OCI-LY3 (cell line): Measurements from ENCODE around the gene FOXG1.
A peak's percentile ranks its signal among the peaks of the same experiment; 100 is the strongest.

ENCODE experiments used
- H2AFZ ChIP-seq: fragments of 200-600, 300-600 bp; shearing (Covaris generic); 2 replicates; pipeline ENCODE4 v1.6.0; 2014; ENCODE audit warnings: antibody characterized with exemption, low read depth, low read length
- H3K27ac ChIP-seq: fragments of 200-600, 300-600 bp; sonication (generic); 2 replicates; pipeline ENCODE4 v1.5.1; 2014; ENCODE audit warnings: mild to moderate bottlenecking, low read length, moderate library complexity, mixed read lengths
- H3K27me3 ChIP-seq: fragments of 200-600, 300-600 bp; sonication (generic); 2 replicates; pipeline ENCODE4 v1.6.1; 2014; ENCODE audit warnings: low read depth, low read length, mixed read lengths
- H3K36me3 ChIP-seq: fragments of 200-600, 300-600 bp; sonication (generic); replicated peaks from 2 replicates; pipeline ENCODE3; 2014; ENCODE audit warnings: low read depth, low read length, mixed read lengths
- H3K4me1 ChIP-seq: fragments of 300-600, 200-600 bp; sonication (generic); 2 replicates; pipeline ENCODE4 v1.6.1; 2014; ENCODE audit warnings: low read length, mixed read lengths
- H3K4me2 ChIP-seq: fragments of 200-600, 300-600 bp; sonication (generic); 2 replicates; pipeline ENCODE4 v1.6.1; 2014; ENCODE audit warnings: low read length, mixed read lengths
- H3K4me3 ChIP-seq: fragments of 300-600, 200-600 bp; sonication (generic); 2 replicates; pipeline ENCODE4 v1.5.1; 2014; ENCODE audit warnings: antibody characterized with exemption, mild to moderate bottlenecking, low read length, moderate library complexity
- H3K79me2 ChIP-seq: fragments of 300-600, 200-600 bp; shearing (Covaris generic); 2 replicates; pipeline ENCODE4 v1.6.1; 2014; ENCODE audit warnings: mild to moderate bottlenecking, low read length, mixed read lengths
- H3K9ac ChIP-seq: fragments of 300-600, 200-600 bp; shearing (Covaris generic); 2 replicates; pipeline ENCODE4 v1.6.0; 2014; ENCODE audit warnings: mild to moderate bottlenecking, low read length, moderate library complexity
- H3K9me3 ChIP-seq: fragments of 200-600, 300-600 bp; shearing (Covaris generic); 2 replicates; pipeline ENCODE4 v1.6.1; 2014; ENCODE audit warnings: low read length, mixed read lengths; ENCODE audit not compliant: insufficient read depth
- H4K20me1 ChIP-seq: fragments of 200-600, 300-600 bp; sonication (generic); 2 replicates; pipeline ENCODE4 v1.6.1; 2016; ENCODE audit warnings: low read length, mixed read lengths; ENCODE audit not compliant: insufficient read depth
- EZH2phosphoT487 ChIP-seq: fragments of 200-600 bp; shearing (Covaris generic); IDR thresholded peaks from 2 replicates; pipeline ENCODE4 v1.6.1; 2018; ENCODE audit warnings: antibody characterized with exemption, mixed run types, low read depth
- TF ChIP-seq, protein P1 (sequence below): fragments of 200-600, 300-600 bp; sonication (generic); IDR thresholded peaks from 2 replicates; pipeline ENCODE4 v1.5.1; 2014; ENCODE audit warnings: antibody characterized with exemption, low read length, low read depth

FOXG1 gene

DNA sequence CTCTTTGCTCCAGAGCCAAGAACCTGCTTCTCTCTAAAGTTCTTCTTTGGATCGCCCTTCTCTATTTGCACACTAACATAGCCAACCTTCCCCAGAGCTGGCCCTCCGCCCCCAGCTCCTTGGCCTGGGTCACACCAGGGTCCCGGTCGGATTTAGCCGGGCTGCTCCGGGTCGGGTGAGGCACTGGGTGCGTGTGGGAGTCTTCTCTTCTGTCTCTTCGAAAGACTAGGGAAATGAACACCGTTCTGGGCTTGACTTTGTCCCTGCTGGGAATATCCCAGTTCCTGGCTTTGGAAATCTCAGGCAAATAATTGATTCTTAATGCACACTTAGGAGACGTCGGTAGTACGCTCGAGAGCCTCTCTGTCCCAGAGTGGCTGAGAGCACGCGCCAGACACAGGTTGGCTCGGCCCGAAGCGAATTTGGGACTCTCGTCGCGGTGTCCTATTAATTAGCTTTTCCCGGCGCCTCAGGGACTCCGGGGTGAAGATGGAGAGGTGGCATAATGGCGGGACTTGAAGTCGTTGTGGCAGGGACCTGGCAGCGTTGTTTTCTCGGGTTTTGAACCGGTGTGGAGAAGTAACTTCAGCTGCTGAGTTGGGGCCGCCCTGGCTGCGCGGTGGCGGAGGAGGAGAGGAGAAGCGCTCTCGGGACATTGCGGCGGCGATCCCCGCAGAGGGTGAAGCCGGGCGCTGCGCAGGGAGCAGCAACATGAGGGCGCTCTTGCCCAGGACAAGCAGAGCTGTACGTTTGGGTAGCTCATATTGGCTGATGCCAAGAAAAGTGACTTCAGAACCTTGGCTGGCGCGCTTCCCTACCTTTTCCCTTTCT is 7.5 kb downstream of the FOXG1 start:
- Histone ChIP-seq H4K20me1 (no peaks in the 10 kb centered on the region), H3K79me2 (no peaks in the 10 kb centered on the region), H3K4me1 (no peaks in the 10 kb centered on the region), H2AFZ (no peak overlapping the region), H3K4me2 (peak overlapping the region; percentile 65), H3K9me3 (no peaks in the 10 kb centered on the region), H3K4me3 (peak overlapping the region; percentile 67), H3K27ac (no peak overlapping the region), H3K9ac (peak overlapping the region; percentile 44; the same call in 1 of the 2 replicates), H3K36me3 (no peaks in the 10 kb centered on the region), H3K27me3 (no peaks in the 10 kb centered on the region)
- no peak for TF ChIP-seq EZH2phosphoT487
- TF ChIP-seq, protein P1, sequence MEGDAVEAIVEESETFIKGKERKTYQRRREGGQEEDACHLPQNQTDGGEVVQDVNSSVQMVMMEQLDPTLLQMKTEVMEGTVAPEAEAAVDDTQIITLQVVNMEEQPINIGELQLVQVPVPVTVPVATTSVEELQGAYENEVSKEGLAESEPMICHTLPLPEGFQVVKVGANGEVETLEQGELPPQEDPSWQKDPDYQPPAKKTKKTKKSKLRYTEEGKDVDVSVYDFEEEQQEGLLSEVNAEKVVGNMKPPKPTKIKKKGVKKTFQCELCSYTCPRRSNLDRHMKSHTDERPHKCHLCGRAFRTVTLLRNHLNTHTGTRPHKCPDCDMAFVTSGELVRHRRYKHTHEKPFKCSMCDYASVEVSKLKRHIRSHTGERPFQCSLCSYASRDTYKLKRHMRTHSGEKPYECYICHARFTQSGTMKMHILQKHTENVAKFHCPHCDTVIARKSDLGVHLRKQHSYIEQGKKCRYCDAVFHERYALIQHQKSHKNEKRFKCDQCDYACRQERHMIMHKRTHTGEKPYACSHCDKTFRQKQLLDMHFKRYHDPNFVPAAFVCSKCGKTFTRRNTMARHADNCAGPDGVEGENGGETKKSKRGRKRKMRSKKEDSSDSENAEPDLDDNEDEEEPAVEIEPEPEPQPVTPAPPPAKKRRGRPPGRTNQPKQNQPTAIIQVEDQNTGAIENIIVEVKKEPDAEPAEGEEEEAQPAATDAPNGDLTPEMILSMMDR: peak; percentile 55

- H4K20me1 ChIP-seq: no peaks in the 10 kb centered on the region
- H3K9ac ChIP-seq: peak overlapping the region; percentile 44
- TF ChIP-seq EZH2phosphoT487: no peak
- TF ChIP-seq, protein P1: no peak
- H3K4me1 ChIP-seq: no peaks in the 10 kb centered on the region
- peak overlapping the region; percentile 67 for H3K4me3 ChIP-seq
- H3K9me3 ChIP-seq: no peaks in the 10 kb centered on the region
- no peaks in the 10 kb centered on the region for H3K36me3 ChIP-seq
- H3K27ac ChIP-seq: no peak overlapping the region
- H3K27me3 ChIP-seq: no peaks in the 10 kb centered on the region
- no peaks in the 10 kb centered on the region for H3K79me2 ChIP-seq
- peak overlapping the region; percentile 49 for H2AFZ ChIP-seq
- H3K4me2 ChIP-seq: peak overlapping the region; percentile 65
Measured at GRCh38 chr14:28774764-28775735, 8.5 kb downstream of the FOXG1 start.

DNA sequence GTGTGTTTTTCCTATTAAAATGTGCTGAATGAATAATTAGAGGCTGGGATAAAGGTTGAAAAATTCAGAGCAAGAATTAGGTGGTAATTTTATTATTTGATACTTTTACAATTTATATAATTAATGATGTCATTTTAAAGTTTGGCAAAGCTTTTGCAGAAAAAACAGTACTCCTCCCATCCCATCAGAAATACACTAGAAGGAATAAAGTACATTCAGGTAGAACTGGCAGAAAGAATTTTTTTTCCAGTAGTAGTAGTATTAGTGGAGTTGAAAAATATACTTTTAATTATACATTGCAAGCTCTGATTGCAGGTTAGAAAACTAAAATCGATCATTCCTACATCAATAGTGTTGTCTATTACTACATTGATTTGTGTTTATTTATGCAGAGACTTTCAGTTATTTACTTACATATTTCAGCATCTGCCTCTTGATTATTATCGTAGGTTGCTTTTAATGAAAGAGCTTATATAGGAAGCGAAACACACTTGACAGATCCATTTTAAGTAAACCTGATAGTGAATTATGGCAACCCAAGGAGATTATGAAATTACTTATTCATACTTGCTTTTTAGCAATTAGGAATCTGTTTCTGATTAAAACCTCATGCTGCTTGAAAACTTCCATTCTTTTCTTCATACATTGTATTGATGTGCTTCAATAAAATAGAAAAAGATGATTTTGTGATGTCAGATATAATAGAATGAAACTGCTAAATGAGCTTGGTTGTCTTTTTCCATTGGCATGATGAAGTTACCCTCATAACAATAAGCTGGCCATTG is 10.1 kb downstream of the FOXG1 start:
- Histone ChIP-seq H3K9me3 (no peaks in the 10 kb centered on the region), H3K36me3 (no peaks in the 10 kb centered on the region), H3K79me2 (no peaks in the 10 kb centered on the region), H3K4me2 (no peak overlapping the region), H4K20me1 (no peaks in the 10 kb centered on the region), H3K9ac (no peak overlapping the region), H3K27me3 (no peaks in the 10 kb centered on the region), H3K4me1 (peaks cover 4% of the 10 kb centered on the region), H3K27ac (no peak overlapping the region), H3K4me3 (no peak overlapping the region), H2AFZ (no peak overlapping the region)
- TF ChIP-seq, protein P1: no peak
- TF ChIP-seq EZH2phosphoT487: no peak
